ENCODE data around the gene PNKD.
"Not testable (repeated sequence)": the region's sequence is repeated elsewhere in the genome, so short reads cannot be mapped to it uniquely, and the experiment has no call there.

The PNKD gene

DNA sequence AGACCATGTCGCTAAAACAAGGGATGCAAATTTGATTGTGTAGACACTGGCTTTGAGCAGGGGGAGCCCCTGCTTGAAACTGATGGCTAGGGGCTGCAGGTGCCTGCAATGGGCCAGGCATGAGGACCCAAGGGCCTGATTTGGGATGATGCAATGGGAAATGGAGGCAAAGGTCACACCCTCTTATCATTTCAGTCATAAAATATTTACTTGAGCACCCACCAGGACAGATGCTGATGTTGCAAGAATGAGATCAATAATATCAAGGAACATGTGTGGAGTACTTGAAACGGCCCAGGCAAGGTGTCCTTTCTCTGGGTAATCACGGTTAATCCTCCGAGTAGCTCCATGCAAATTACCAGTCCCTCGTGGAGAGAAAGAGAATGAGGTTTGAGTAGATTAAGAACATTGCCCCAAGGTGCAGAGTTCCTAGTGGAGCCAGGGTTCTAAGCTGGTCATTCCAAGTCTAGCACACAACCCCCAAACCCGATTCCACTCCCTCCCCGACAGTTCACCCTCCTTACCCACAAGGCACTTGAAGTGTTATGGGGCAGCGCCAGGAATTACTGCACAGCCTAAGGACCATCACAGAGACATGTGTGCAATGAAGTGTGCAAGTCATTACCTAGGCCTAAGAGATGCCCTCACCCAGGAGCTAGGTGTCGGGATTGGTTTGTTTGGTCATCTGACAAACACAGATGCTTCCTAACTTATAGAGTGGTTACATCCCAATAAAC is 36.0 kb downstream of the PNKD start:
- Histone ChIP-seq H3K27me3 (no peaks in the 10 kb centered on the region), H3K27ac (no peak overlapping the region), H3K9me3 (replicated peaks in 1 of 11) (no peaks in the 10 kb centered on the region), H3K4me1 (peaks cover 6 to 32% (median 16%) of the 10 kb centered on the region in 10 experiments; a peak in 18 of 20 replicates), H3K4me2 (peak overlapping the region in 1 of 11 experiments; percentile 7; a peak in 1 of 22 replicates), H4K20me1 (no peaks in the 10 kb centered on the region), H3K4me3 (no peak overlapping the region), H3K9ac (no peak overlapping the region), H3K36me3 (no peaks in the 10 kb centered on the region)
- no peak for TF ChIP-seq Cebpa-rat (IDR thresholded peaks at IDR 0.05)

DNA sequence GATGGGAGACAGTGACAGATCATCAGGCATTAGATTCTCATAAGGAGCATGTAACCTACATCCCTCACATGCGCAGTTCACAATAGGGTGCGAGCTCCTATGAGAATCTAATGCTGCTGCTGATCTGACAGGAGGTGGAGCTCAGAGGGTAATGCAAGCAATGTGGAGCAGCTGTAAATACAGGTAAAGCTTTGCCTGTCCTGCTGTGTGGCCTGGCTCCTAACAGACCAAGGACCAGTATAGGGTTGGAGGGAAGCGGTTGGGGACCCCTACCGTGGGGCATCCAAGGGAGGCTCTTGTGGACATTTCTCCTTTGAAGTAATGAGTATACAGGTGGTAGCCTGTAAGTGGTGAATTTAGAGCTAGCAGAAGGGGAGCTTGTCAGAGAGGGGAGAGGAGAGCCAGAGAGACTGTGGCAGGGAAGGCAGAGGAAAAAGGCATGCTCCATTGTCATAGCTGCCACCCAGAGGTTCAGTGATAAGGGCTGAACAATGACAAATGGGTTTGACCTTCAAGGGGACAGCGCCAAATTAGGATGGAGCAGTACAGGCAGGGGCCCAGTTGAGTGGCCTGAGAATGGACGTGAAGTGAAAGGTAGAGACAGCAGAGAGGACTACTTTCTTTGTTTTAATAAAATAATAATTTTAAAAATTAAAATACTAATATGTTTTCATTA is 37.2 kb downstream of the PNKD start:
- Histone ChIP-seq H3K9me3 (replicated peaks in 1 of 11) (no peaks in the 10 kb centered on the region), H3K27me3 (no peaks in the 10 kb centered on the region), H3K27ac (no peak overlapping the region), H3K4me1 (peaks cover 6 to 21% (median 14%) of the 10 kb centered on the region in 10 experiments; a peak in 18 of 20 replicates), H3K36me3 (no peaks in the 10 kb centered on the region), H3K4me2 (no peak overlapping the region; a peak in 1 of 22 replicates), H4K20me1 (no peaks in the 10 kb centered on the region), H3K4me3 (no peak overlapping the region), H3K9ac (no peak overlapping the region)
- no peak for TF ChIP-seq Cebpa-rat (IDR thresholded peaks at IDR 0.05)

- Histone ChIP-seq H3K27ac (no peak overlapping the region), H3K4me3 (no peak overlapping the region), H3K4me1 (peaks cover 6 to 26% (median 17%) of the 10 kb centered on the region in 10 experiments; a peak in 18 of 20 replicates), H3K4me2 (no peak overlapping the region), H3K9me3 (replicated peaks in 1 of 11) (no peaks in the 10 kb centered on the region), H3K9ac (no peak overlapping the region), H3K36me3 (no peaks in the 10 kb centered on the region), H3K27me3 (no peaks in the 10 kb centered on the region), H4K20me1 (no peaks in the 10 kb centered on the region)
- TF ChIP-seq Cebpa-rat (IDR thresholded peaks at IDR 0.05), result no peak
Measured at GRCh38 chr2:218310853-218311540, 40.7 kb downstream of the PNKD start.

GRCh38 chr2:218311541-218312266 is 41.4 kb downstream of the PNKD start:
- not testable (repeated sequence) for H3K4me2 ChIP-seq

DNA sequence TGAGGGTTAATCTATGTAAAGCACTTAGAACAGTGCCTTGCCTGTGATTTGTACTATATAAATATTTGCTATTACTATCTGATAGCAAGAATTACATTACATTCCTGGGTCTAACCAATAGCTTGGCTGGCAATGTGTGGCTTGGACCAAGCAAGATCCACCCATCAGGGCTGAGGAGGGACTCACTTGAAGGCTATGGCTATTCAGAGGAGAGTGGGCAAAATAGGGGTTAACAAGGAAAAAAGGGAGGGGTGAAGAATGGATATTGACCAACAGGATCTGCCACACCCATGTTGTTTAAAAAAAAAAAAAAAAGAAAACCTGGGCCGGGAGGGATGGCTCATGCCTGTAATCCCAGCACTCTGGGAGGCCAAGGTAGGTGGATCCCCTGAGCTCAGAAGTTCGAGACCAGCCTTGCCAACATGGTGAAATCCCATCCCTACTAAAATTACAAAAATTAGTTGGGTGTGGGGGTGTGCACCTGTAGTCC is 42.0 kb downstream of the PNKD start:
- Histone ChIP-seq H3K36me3 (no peaks in the 10 kb centered on the region), H3K4me3 (no peak overlapping the region), H3K9ac (no peak overlapping the region), H3K4me1 (peaks cover 13 to 39% (median 28%) of the 10 kb centered on the region in 10 experiments), H3K27ac (no peak overlapping the region), H3K4me2 (no peak overlapping the region), H3K27me3 (no peaks in the 10 kb centered on the region), H4K20me1 (no peaks in the 10 kb centered on the region), H3K9me3 (replicated peaks in 1 of 11) (no peaks in the 10 kb centered on the region)
- TF ChIP-seq Cebpa-rat (IDR thresholded peaks at IDR 0.05), result no peak

More at GRCh38 chr2:218311541-218312266, 41.4 kb downstream of the PNKD start:
- not testable (repeated sequence) for H4K20me1 ChIP-seq; H3K27me3 ChIP-seq; H3K36me3 ChIP-seq; H3K9ac ChIP-seq; H3K4me3 ChIP-seq; H3K27ac ChIP-seq; H3K9me3 ChIP-seq (replicated peaks in 1 of 11)
- peaks cover 9 to 33% (median 23%) of the 10 kb centered on the region in 10 experiments for H3K4me1 ChIP-seq

GRCh38 chr2:218313356-218313755 is 43.0 kb downstream of the PNKD start:
- H3K4me1 ChIP-seq, result peaks cover 13 to 40% (median 27%) of the 10 kb centered on the region in 10 experiments; a peak in 19 of 20 replicates
- no peak for TF ChIP-seq Cebpa-rat (IDR thresholded peaks at IDR 0.05)
- no peaks in the 10 kb centered on the region for H3K27me3 ChIP-seq
- no peak overlapping the region for H3K4me3 ChIP-seq
- H4K20me1 ChIP-seq, result no peaks in the 10 kb centered on the region
- no peaks in the 10 kb centered on the region for H3K36me3 ChIP-seq
- H3K9me3 ChIP-seq (replicated peaks in 1 of 11), result no peaks in the 10 kb centered on the region
- no peak overlapping the region for H3K9ac ChIP-seq
- H3K4me2 ChIP-seq, result no peak overlapping the region
- H3K27ac ChIP-seq, result no peak overlapping the region

DNA sequence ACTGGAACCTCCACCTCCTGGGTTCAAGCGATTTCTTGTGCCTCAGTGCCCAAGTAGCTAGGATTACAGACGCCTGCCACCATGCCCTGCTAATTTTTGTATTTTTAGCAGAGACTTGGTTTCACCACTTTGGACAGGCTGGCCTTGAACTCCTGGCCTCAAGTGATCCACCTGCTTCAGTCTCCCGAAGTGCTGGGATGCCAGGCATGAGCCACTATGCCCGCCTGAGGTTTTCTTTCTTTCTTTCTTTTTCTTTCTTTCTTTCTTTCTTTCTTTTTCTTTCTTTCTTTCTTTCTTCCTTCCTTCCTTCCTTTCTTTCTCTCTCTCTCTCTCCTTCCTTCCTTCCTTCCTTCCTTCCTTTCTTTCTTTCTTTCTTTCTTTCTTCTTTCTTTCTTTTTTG is 44.4 kb downstream of the PNKD start:
- not testable (repeated sequence) for H3K9ac ChIP-seq; H3K4me2 ChIP-seq; H3K4me3 ChIP-seq; H3K9me3 ChIP-seq (replicated peaks in 1 of 11); H3K36me3 ChIP-seq; H4K20me1 ChIP-seq; H3K27me3 ChIP-seq; H3K27ac ChIP-seq
- peaks cover 7 to 33% (median 20%) of the 10 kb centered on the region in 10 experiments; a peak in 18 of 20 replicates for H3K4me1 ChIP-seq

DNA sequence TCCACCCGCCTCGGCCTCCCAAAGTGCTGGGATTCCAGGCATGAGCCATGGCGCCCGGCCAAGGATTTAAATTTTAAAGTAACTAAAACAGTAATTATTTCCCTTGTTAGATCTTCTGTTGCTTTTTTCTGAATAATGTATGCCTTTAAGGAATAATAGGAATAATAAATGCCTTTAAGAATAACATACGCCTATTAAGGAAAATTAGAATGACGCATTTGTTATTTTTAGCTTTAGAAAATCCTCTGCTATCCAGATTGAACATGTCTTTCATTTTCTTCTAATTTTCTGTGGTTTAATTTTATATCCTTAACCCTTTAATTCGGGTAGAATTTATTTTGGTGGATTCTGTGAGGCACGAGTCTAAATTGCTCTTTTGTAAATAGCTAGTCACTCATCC is 45.1 kb downstream of the PNKD start:
- no peaks in the 10 kb centered on the region for H3K9me3 ChIP-seq (replicated peaks in 1 of 11)
- H3K27me3 ChIP-seq, result no peaks in the 10 kb centered on the region
- H3K4me1 ChIP-seq, result peaks cover 8 to 39% (median 23%) of the 10 kb centered on the region in 10 experiments; a peak in 19 of 20 replicates
- no peak overlapping the region for H3K4me3 ChIP-seq
- H3K27ac ChIP-seq, result no peak overlapping the region
- no peak for TF ChIP-seq Cebpa-rat (IDR thresholded peaks at IDR 0.05)
- H4K20me1 ChIP-seq, result no peaks in the 10 kb centered on the region
- no peak overlapping the region for H3K9ac ChIP-seq
- H3K4me2 ChIP-seq, result 0 out of 22 replicates have a peak overlapping the region, but pooled peaks of 1 of the 11 experiments have one; percentile 69
- no peaks in the 10 kb centered on the region for H3K36me3 ChIP-seq

DNA sequence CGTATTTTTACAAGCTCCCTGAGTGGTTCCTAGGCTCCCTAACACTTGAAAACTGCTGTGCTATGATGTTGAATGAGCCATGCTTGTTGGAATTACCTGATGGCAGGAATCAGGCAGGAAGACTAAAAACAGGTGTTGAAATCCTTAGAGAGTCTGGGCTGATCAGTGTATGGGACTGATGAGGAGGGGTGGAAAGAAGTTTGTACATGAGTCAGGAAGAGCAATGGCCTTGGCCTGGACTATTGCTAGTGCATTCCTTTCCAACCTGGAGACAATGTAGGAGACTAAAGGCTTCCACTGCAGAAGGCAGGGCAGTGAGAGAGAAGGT is 46.9 kb downstream of the PNKD start:
- Histone ChIP-seq H3K4me3 (no peak overlapping the region), H3K36me3 (no peaks in the 10 kb centered on the region), H3K4me1 (peaks cover 24 to 58% (median 42%) of the 10 kb centered on the region in 10 experiments), H3K4me2 (peak overlapping the region in 9 of 11 experiments; percentile 40 to 75 (median 47); a peak in 14 of 22 replicates), H3K9me3 (replicated peaks in 1 of 11) (no peaks in the 10 kb centered on the region), H4K20me1 (no peaks in the 10 kb centered on the region), H3K27ac (peak overlapping the region in 4 of 11 experiments; percentile 10 to 64 (median 52); a peak in 4 of 22 replicates), H3K9ac (no peak overlapping the region), H3K27me3 (no peaks in the 10 kb centered on the region)
- TF ChIP-seq Cebpa-rat (IDR thresholded peaks at IDR 0.05), result no peak
